ENCODE data around the gene DTHD1. TPM values are rescaled to one million over a fixed set of nuclear protein-coding genes. Genes with fewer than 3 reads are reported as not detected.
A peak's percentile ranks its signal among the peaks of the same experiment; 100 is the strongest.

Gene DTHD1
- total RNA-seq, 1 donor from 2014 or later = not detected

DNA sequence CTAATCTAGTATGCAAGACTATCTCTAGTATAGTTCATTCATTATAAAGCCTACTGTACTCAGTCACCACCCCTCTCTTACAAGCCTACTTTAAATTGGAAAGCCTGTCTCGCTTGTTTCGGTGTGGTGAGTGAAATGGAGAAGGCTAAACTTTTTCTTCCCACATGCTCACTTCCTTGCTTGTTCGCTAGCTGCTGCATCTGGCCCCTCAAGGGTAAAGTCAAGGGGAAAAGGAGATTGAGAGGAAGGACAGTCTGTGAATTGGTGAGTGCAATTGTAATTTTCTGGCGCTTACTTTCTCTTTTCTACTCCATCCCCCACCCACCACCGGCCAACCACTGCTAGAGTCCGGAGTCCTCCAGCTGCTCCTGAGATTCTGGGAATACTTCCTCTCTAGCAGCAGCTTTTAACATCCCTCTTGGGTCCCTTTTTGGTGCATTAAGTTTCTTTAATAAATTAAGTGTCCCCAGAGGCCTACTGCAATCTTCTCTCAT lies 25.0 kb upstream of the DTHD1 start:
- Mint-ChIP-seq H3K9me3 (ENCODE audit: unreplicated experiment) (no peaks in the 10 kb centered on the region), H3K36me3 (ENCODE audit: low read depth, unreplicated experiment) (no peaks in the 10 kb centered on the region), H3K27ac (ENCODE audit: unreplicated experiment) (peak overlapping the region; percentile 72), H3K27me3 (ENCODE audit: unreplicated experiment) (no peaks in the 10 kb centered on the region), H3K4me1 (ENCODE audit: unreplicated experiment) (peaks cover 19% of the 10 kb centered on the region), H3K4me3 (ENCODE audit: unreplicated experiment) (no peak overlapping the region)
- no peak for DNase-seq (ENCODE audit: low spot score)
- TF ChIP-seq CTCF (IDR thresholded peaks at IDR 0.05; ENCODE audit: unreplicated experiment) = no peak

- Mint-ChIP-seq H3K27ac (ENCODE audit: unreplicated experiment) (no peak overlapping the region), H3K27me3 (ENCODE audit: unreplicated experiment) (peaks cover 2% of the 10 kb centered on the region), H3K9me3 (ENCODE audit: unreplicated experiment) (no peaks in the 10 kb centered on the region), H3K4me3 (ENCODE audit: unreplicated experiment) (no peak overlapping the region), H3K4me1 (ENCODE audit: unreplicated experiment) (peaks cover 25% of the 10 kb centered on the region), H3K36me3 (ENCODE audit: low read depth, unreplicated experiment) (no peaks in the 10 kb centered on the region)
- no peak for DNase-seq (ENCODE audit: low spot score)
- no peak for TF ChIP-seq CTCF (IDR thresholded peaks at IDR 0.05; ENCODE audit: unreplicated experiment)
These were observed 20.7 kb upstream of the DTHD1 start for GRCh38 chr4:36260731-36261130.

DNA sequence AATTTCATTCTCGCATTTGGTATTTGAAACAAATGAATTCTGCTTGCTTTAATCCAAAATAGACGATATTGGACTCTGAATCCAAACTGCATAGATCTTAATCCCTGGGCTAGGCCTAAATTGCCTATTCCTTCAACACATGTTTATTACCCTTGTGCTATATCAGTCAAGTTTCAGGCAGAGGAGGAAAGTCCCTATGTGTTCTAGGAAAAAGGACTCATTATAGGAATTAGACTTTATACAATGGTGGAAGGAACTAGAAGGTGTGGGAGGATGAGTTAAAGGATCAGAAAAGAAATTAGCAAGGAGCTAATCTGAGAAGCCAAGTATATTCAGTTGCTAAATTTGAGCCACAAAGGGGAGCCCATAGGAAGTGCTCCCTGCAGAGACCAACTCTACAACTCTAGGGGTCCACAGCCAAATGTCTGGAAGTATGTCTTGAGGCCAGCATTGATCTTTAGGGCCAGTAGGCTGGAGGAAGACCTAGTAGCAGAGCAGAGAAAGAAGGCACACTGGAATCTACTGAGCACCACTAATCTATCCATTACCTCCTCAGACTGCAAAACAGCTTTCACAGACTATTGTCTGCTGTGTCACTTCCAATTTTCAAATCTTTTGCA lies 17.1 kb upstream of the DTHD1 start:
- Mint-ChIP-seq H3K9me3 (ENCODE audit: unreplicated experiment) (no peaks in the 10 kb centered on the region), H3K36me3 (ENCODE audit: low read depth, unreplicated experiment) (no peaks in the 10 kb centered on the region), H3K4me3 (ENCODE audit: unreplicated experiment) (no peak overlapping the region), H3K4me1 (ENCODE audit: unreplicated experiment) (peaks cover 27% of the 10 kb centered on the region), H3K27me3 (ENCODE audit: unreplicated experiment) (peaks cover 2% of the 10 kb centered on the region), H3K27ac (ENCODE audit: unreplicated experiment) (no peak overlapping the region)
- DNase-seq (ENCODE audit: low spot score) = no peak
- TF ChIP-seq CTCF (IDR thresholded peaks at IDR 0.05; ENCODE audit: unreplicated experiment) = no peak

GRCh38 chr4:36267486-36268268 lies 13.7 kb upstream of the DTHD1 start:
- TF ChIP-seq CTCF (IDR thresholded peaks at IDR 0.05; ENCODE audit: unreplicated experiment) = no peak
- H3K36me3 Mint-ChIP-seq (ENCODE audit: low read depth, unreplicated experiment) = no peaks in the 10 kb centered on the region
- no peaks in the 10 kb centered on the region for H3K9me3 Mint-ChIP-seq (ENCODE audit: unreplicated experiment)
- no peak for DNase-seq (ENCODE audit: low spot score)
- no peak overlapping the region for H3K4me3 Mint-ChIP-seq (ENCODE audit: unreplicated experiment)
- peaks cover 27% of the 10 kb centered on the region for H3K4me1 Mint-ChIP-seq (ENCODE audit: unreplicated experiment)
- peaks cover 2% of the 10 kb centered on the region for H3K27me3 Mint-ChIP-seq (ENCODE audit: unreplicated experiment)
- no peak overlapping the region for H3K27ac Mint-ChIP-seq (ENCODE audit: unreplicated experiment)

GRCh38 chr4:36269101-36269500 lies 12.3 kb upstream of the DTHD1 start:
- no peaks in the 10 kb centered on the region for H3K9me3 Mint-ChIP-seq (ENCODE audit: unreplicated experiment)
- no peak for TF ChIP-seq CTCF (IDR thresholded peaks at IDR 0.05; ENCODE audit: unreplicated experiment)
- H3K4me3 Mint-ChIP-seq (ENCODE audit: unreplicated experiment) = no peak overlapping the region
- H3K4me1 Mint-ChIP-seq (ENCODE audit: unreplicated experiment) = peaks cover 26% of the 10 kb centered on the region
- H3K27ac Mint-ChIP-seq (ENCODE audit: unreplicated experiment) = peak overlapping the region; percentile 37
- H3K36me3 Mint-ChIP-seq (ENCODE audit: low read depth, unreplicated experiment) = no peaks in the 10 kb centered on the region
- DNase-seq (ENCODE audit: low spot score) = peak; percentile 6
- peaks cover 2% of the 10 kb centered on the region for H3K27me3 Mint-ChIP-seq (ENCODE audit: unreplicated experiment)

Data from endothelial cell (in vitro differentiated cells).